ENCODE measurements around the gene P3R3URF. TPM values are rescaled to one million over a fixed set of nuclear protein-coding genes. Genes with fewer than 3 reads are reported as not detected.

The P3R3URF gene
- total RNA-seq, 1 donor from 2014 or later: not detected

DNA sequence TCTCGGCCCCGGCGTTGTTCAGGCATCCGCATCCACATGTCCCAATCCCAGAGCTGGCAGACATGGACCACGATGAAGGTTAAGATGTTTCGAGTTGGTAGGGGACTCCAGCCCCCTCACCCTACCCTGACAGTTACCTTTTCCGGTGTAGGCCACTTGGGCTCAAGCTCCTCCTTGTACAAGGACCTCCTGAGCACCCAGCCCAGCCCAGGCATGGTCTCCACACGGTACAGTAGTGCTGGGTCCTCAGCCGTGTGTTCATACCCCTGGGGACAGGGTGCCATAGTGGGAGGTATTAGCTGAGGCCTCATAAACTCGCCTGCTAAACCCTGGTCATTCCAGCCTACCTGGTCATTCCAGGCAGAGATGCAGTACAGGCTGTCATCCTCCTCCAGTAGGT lies 15.9 kb upstream of the P3R3URF start:
- Mint-ChIP-seq H3K4me3 (ENCODE audit: unreplicated experiment) (no peak overlapping the region), H3K4me1 (ENCODE audit: low read depth, unreplicated experiment) (no peaks in the 10 kb centered on the region), H3K9me3 (ENCODE audit: unreplicated experiment) (no peaks in the 10 kb centered on the region), H3K27me3 (ENCODE audit: low read depth, unreplicated experiment) (no peaks in the 10 kb centered on the region), H3K27ac (ENCODE audit: unreplicated experiment) (no peak overlapping the region), H3K36me3 (ENCODE audit: low read depth, unreplicated experiment) (peaks cover 26% of the 10 kb centered on the region)
- no peaks in the 10 kb centered on the region for H4K20me1 ChIP-seq (ENCODE audit: insufficient read depth, low read length)
- no peak overlapping the region for H3K4me2 ChIP-seq (ENCODE audit: low read length)
- FAIRE-seq (no peak), DNase-seq (ENCODE audit: low read depth) (no peak)
- no peak overlapping the region for H3K9ac ChIP-seq (ENCODE audit: low read length)
- H3K79me2 ChIP-seq (ENCODE audit: insufficient read depth, low read length): peaks cover 7% of the 10 kb centered on the region
- H2AFZ ChIP-seq (ENCODE audit: low read depth, low read length): no peak overlapping the region
- H3K4me1 ChIP-seq (ENCODE audit: insufficient read depth, low read length): peaks cover 11% of the 10 kb centered on the region
- no peak overlapping the region for H3K4me3 ChIP-seq (ENCODE audit: insufficient read depth, low read depth, low read length)
- H3K36me3 ChIP-seq (ENCODE audit: insufficient read depth, low read length): peaks cover 12% of the 10 kb centered on the region
- TF ChIP-seq EZH2 (IDR thresholded peaks at IDR 0.05; ENCODE audit: insufficient read depth, low read length): no peak
- TF ChIP-seq, protein P1, sequence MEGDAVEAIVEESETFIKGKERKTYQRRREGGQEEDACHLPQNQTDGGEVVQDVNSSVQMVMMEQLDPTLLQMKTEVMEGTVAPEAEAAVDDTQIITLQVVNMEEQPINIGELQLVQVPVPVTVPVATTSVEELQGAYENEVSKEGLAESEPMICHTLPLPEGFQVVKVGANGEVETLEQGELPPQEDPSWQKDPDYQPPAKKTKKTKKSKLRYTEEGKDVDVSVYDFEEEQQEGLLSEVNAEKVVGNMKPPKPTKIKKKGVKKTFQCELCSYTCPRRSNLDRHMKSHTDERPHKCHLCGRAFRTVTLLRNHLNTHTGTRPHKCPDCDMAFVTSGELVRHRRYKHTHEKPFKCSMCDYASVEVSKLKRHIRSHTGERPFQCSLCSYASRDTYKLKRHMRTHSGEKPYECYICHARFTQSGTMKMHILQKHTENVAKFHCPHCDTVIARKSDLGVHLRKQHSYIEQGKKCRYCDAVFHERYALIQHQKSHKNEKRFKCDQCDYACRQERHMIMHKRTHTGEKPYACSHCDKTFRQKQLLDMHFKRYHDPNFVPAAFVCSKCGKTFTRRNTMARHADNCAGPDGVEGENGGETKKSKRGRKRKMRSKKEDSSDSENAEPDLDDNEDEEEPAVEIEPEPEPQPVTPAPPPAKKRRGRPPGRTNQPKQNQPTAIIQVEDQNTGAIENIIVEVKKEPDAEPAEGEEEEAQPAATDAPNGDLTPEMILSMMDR (IDR thresholded peaks at IDR 0.05; ENCODE audit: insufficient read depth, low read depth, low read length): no peak
- H3K27ac ChIP-seq (ENCODE audit: low read depth, low read length): no peak overlapping the region
- no peaks in the 10 kb centered on the region for H3K9me3 ChIP-seq (ENCODE audit: insufficient read depth, low read depth, low read length)
- H3K27me3 ChIP-seq (ENCODE audit: insufficient read depth, low read length): no peaks in the 10 kb centered on the region

DNA sequence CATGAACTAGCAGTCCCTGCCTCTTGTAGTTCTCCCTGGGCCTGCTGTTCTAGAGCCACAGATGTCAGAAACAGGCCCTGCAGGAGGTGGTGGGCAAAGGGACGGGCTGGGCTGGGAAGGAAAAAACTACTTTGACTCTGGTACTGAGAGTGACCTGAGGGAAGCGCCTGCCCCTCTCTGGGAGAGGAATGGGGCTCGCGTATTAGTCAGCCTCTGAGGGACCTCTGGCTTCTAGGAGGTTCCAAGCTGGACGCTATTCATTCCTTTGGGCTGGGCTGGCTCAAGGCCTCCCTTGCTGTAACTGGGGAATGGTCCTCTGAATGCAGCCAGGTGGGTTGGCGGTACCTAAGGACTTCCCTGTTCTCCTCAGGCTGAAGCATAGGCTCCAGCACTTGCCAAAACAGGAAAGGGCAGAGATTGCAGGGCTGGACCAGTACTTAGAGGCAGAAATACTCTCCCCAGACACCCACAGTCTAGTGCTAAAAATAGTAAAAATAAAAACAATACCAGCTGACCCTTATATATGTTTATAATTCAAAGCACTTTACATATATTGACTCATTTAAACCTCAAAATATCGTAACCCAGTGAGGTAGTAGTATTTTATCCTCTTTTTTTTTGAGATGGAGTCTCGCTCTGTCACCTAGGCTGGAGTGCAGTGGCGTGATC lies 14.9 kb upstream of the P3R3URF start:
- no peak overlapping the region for H3K4me2 ChIP-seq (ENCODE audit: low read length)
- H3K4me1 ChIP-seq (ENCODE audit: insufficient read depth, low read length): peaks cover 11% of the 10 kb centered on the region
- no peaks in the 10 kb centered on the region for H3K27me3 Mint-ChIP-seq (ENCODE audit: low read depth, unreplicated experiment)
- no peaks in the 10 kb centered on the region for H3K27me3 ChIP-seq (ENCODE audit: insufficient read depth, low read length)
- no peak overlapping the region for H3K4me3 ChIP-seq (ENCODE audit: insufficient read depth, low read depth, low read length)
- H3K36me3 Mint-ChIP-seq (ENCODE audit: low read depth, unreplicated experiment): peaks cover 22% of the 10 kb centered on the region
- FAIRE-seq: no peak
- H3K79me2 ChIP-seq (ENCODE audit: insufficient read depth, low read length): no peaks in the 10 kb centered on the region
- peaks cover 12% of the 10 kb centered on the region for H3K36me3 ChIP-seq (ENCODE audit: insufficient read depth, low read length)
- peak overlapping the region; percentile 54 for H3K4me3 Mint-ChIP-seq (ENCODE audit: unreplicated experiment)
- no peaks in the 10 kb centered on the region for H3K9me3 Mint-ChIP-seq (ENCODE audit: unreplicated experiment)
- no peak overlapping the region for H2AFZ ChIP-seq (ENCODE audit: low read depth, low read length)
- no peak for DNase-seq (ENCODE audit: low read depth)
- no peak overlapping the region for H3K27ac Mint-ChIP-seq (ENCODE audit: unreplicated experiment)
- no peak overlapping the region for H3K9ac ChIP-seq (ENCODE audit: low read length)
- no peaks in the 10 kb centered on the region for H4K20me1 ChIP-seq (ENCODE audit: insufficient read depth, low read length)
- H3K9me3 ChIP-seq (ENCODE audit: insufficient read depth, low read depth, low read length): no peaks in the 10 kb centered on the region
- peak overlapping the region; percentile 21 for H3K27ac ChIP-seq (ENCODE audit: low read depth, low read length)
- no peak for TF ChIP-seq EZH2 (IDR thresholded peaks at IDR 0.05; ENCODE audit: insufficient read depth, low read length)
- TF ChIP-seq, protein P1 (IDR thresholded peaks at IDR 0.05; ENCODE audit: insufficient read depth, low read depth, low read length): no peak
- H3K4me1 Mint-ChIP-seq (ENCODE audit: low read depth, unreplicated experiment): no peaks in the 10 kb centered on the region

DNA sequence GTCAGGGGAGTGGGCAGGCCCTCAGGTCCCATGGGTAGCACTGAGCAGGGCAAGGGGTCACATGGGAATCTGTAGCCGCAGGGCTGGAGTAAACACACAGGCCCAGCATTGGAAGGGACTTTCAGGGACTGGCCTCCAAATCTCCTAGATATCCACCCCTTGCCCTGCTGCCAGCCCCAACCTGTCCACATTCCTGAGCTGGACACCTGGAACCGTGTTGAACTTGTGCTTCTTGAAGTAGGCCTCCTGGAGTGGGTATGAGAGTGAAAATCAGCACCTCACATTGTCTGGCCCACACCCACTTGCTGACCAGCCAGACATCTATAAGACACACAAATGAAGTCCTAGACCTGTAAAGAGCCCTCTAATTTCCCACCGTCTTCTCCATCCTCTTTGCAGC lies 14.3 kb upstream of the P3R3URF start:
- Histone ChIP-seq H4K20me1 (ENCODE audit: insufficient read depth, low read length) (no peaks in the 10 kb centered on the region), H3K9me3 (ENCODE audit: insufficient read depth, low read depth, low read length) (no peaks in the 10 kb centered on the region), H3K4me2 (ENCODE audit: low read length) (no peak overlapping the region), H3K36me3 (ENCODE audit: insufficient read depth, low read length) (peaks cover 12% of the 10 kb centered on the region), H3K9ac (ENCODE audit: low read length) (no peak overlapping the region), H3K27ac (ENCODE audit: low read depth, low read length) (no peak overlapping the region), H3K79me2 (ENCODE audit: insufficient read depth, low read length) (no peaks in the 10 kb centered on the region), H3K27me3 (ENCODE audit: insufficient read depth, low read length) (no peaks in the 10 kb centered on the region), H2AFZ (ENCODE audit: low read depth, low read length) (no peak overlapping the region), H3K4me1 (ENCODE audit: insufficient read depth, low read length) (peaks cover 11% of the 10 kb centered on the region), H3K4me3 (ENCODE audit: insufficient read depth, low read depth, low read length) (no peak overlapping the region)
- TF ChIP-seq, protein P1 (IDR thresholded peaks at IDR 0.05; ENCODE audit: insufficient read depth, low read depth, low read length): no peak
- TF ChIP-seq EZH2 (IDR thresholded peaks at IDR 0.05; ENCODE audit: insufficient read depth, low read length): no peak
- Mint-ChIP-seq H3K27me3 (ENCODE audit: low read depth, unreplicated experiment) (no peaks in the 10 kb centered on the region), H3K9me3 (ENCODE audit: unreplicated experiment) (no peaks in the 10 kb centered on the region), H3K36me3 (ENCODE audit: low read depth, unreplicated experiment) (peaks cover 20% of the 10 kb centered on the region), H3K27ac (ENCODE audit: unreplicated experiment) (no peak overlapping the region), H3K4me1 (ENCODE audit: low read depth, unreplicated experiment) (no peaks in the 10 kb centered on the region), H3K4me3 (ENCODE audit: unreplicated experiment) (peak overlapping the region; percentile 54)
- DNase-seq (ENCODE audit: low read depth) (no peak), FAIRE-seq (no peak)
